GM10266 (cell line): ENCODE measurements around the gene HDAC9.
"Not testable (repeated sequence)": the region's sequence is repeated elsewhere in the genome, so short reads cannot be mapped to it uniquely, and the experiment has no call there.

Experiments
- DNase-seq: peaks from one replicate; pipeline ENCODE4 v3.0.0; 2012; ENCODE audit errors: extremely low spot score
- CTCF ChIP-seq: IDR thresholded peaks from 2 replicates; pipeline ENCODE4 v1.5.1; 2012; ENCODE audit warnings: mild to moderate bottlenecking, low read depth; ENCODE audit not compliant: control insufficient read depth, insufficient read depth; ENCODE audit errors: missing control alignments

HDAC9 gene

GRCh38 chr7:18958627-18959026 lies 463.1 kb downstream of the HDAC9 start:
- TF ChIP-seq CTCF, result no peak
- DNase-seq, result no peak

- TF ChIP-seq CTCF, result no peak
- DNase-seq, result no peak
Observed at GRCh38 chr7:18960725-18961124, 465.2 kb downstream of the HDAC9 start.

GRCh38 chr7:18962031-18962430 lies 466.5 kb downstream of the HDAC9 start:
- no peak for TF ChIP-seq CTCF
- no peak for DNase-seq

GRCh38 chr7:18965657-18966056 lies 470.1 kb downstream of the HDAC9 start:
- no peak for DNase-seq
- TF ChIP-seq CTCF, result no peak

- DNase-seq, result not testable (repeated sequence)
Observed at GRCh38 chr7:18967755-18968154, 472.2 kb downstream of the HDAC9 start.

- no peak for TF ChIP-seq CTCF
- no peak for DNase-seq
Observed at GRCh38 chr7:18971839-18972238, 476.3 kb downstream of the HDAC9 start.

GRCh38 chr7:18974803-18975202 lies 479.3 kb downstream of the HDAC9 start:
- DNase-seq, result no peak

More at GRCh38 chr7:18974803-18975202, 479.3 kb downstream of the HDAC9 start:
- TF ChIP-seq CTCF, result no peak
